Activated CD8-positive, alpha-beta memory T cell treated with anti-CD3 and anti-CD28 coated beads for 24 hours (primary cell): Measurements from ENCODE around the gene RHO.

Source experiments
- DNase-seq: peaks from one replicate; pipeline ENCODE4 v3.0.0-alpha.2; 2020

Gene RHO

GRCh38 chr3:129548104-129548965, 19.9 kb downstream of the RHO start:
- DNase-seq, result no peak

- no peak for DNase-seq
Measured at GRCh38 chr3:129549006-129549800, 20.8 kb downstream of the RHO start.

GRCh38 chr3:129549805-129550204, 21.4 kb downstream of the RHO start:
- DNase-seq, result no peak

GRCh38 chr3:129552287-129553050, 24.0 kb downstream of the RHO start:
- no peak for DNase-seq

- no peak for DNase-seq
Measured at GRCh38 chr3:129553171-129553570, 24.7 kb downstream of the RHO start.

GRCh38 chr3:129553719-129554118, 25.3 kb downstream of the RHO start:
- DNase-seq, result no peak

- DNase-seq, result no peak
Measured at GRCh38 chr3:129554356-129555152, 26.1 kb downstream of the RHO start.

GRCh38 chr3:129555153-129555550, 26.7 kb downstream of the RHO start:
- no peak for DNase-seq

- DNase-seq, result no peak
Measured at GRCh38 chr3:129555616-129556357, 27.3 kb downstream of the RHO start.

- no peak for DNase-seq
Measured at GRCh38 chr3:129556358-129556695, 27.9 kb downstream of the RHO start.

GRCh38 chr3:129556890-129557547, 28.6 kb downstream of the RHO start:
- DNase-seq, result no peak

GRCh38 chr3:129557548-129557894, 29.1 kb downstream of the RHO start:
- no peak for DNase-seq

GRCh38 chr3:129558081-129558771, 29.8 kb downstream of the RHO start:
- no peak for DNase-seq

- no peak for DNase-seq
Measured at GRCh38 chr3:129558772-129559564, 30.5 kb downstream of the RHO start.

- no peak for DNase-seq
Measured at GRCh38 chr3:129559565-129560079, 31.2 kb downstream of the RHO start.

GRCh38 chr3:129560269-129560787, 31.9 kb downstream of the RHO start:
- no peak for DNase-seq

- no peak for DNase-seq
Measured at GRCh38 chr3:129560911-129561594, 32.6 kb downstream of the RHO start.

GRCh38 chr3:129561619-129562248, 33.3 kb downstream of the RHO start:
- DNase-seq, result no peak
